GM19025 (cell line): ENCODE measurements around the gene ARID5B.
"Not testable (repeated sequence)": the region's sequence is repeated elsewhere in the genome, so short reads cannot be mapped to it uniquely, and the experiment has no call there.

ENCODE experiments used
- ATAC-seq: cut with Tn5 transposase; IDR thresholded peaks from one replicate; pipeline ENCODE4 v1.9.1; 2021; ENCODE audit warnings: mild to moderate bottlenecking, low read depth, moderate library complexity; ENCODE audit not compliant: unreplicated experiment

Gene ARID5B

DNA sequence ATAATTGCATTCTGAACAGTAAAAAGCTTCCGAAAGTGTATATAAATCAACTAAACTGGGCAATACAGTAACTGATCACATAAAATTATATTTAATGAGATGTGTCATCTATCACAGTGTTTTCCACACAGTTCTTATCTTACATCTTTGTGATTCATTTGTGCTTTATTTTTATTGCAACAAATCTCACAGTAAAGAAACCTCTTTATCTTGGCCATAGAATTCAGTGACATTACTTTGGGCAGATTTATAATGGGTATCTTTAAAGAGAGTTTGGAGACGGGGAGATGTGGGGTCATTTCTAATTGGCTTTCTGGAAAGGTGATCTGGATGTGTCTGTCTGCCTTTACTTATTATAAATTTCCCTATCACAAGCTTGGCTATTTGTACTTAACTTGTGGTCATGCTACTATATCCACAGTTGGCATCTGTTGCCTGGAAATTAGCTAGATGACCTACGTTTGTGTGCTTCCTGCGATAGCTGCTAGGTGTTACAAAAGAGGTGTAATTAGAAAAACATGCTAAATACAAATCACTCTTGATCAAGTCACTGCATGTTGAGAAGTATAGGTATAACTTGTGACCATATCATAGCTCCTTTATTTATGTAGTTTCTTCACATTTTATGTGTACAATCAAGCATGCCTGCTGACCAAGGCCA lies 123.8 kb downstream of the ARID5B start:
- ATAC-seq = no peak

GRCh38 chr10:62025901-62026879 lies 124.7 kb downstream of the ARID5B start:
- no peak for ATAC-seq

DNA sequence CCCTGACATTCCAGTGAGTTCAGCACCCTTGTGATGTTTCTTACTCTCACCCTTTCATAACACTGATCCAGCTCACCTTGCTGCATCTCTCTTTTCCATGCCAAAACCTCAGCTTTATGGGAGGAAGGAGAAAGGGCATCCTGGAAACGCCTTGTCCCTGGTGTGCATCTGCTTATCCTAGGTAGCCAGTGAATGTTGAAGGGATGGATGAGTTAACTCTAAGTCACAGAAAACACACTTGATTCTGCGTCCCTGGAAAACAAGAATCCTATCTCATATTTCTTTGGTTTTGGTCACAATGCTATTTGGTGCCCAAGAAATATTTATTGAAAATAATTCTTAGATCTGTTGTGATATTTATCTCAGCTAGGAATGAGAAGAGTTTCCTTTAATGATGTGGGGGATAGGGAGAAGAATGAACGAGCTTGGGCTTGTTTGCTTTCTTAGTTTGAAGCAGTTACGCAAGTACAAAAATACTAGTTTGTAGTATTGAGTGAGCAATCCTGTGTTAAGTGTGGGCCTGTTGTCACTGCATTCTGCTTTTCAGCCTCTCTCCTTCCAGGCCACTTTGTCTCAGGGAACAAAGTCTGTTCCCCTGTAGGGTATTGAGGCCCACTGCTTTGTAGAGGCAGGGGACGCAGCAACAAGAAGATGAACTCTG lies 126.5 kb downstream of the ARID5B start:
- ATAC-seq = no peak

- not testable (repeated sequence) for ATAC-seq
Observed at GRCh38 chr10:62028502-62028842, 127.0 kb downstream of the ARID5B start.

GRCh38 chr10:62029401-62029800 lies 127.9 kb downstream of the ARID5B start:
- ATAC-seq = no peak

- ATAC-seq = no peak
Observed at GRCh38 chr10:62031507-62031906, 130.0 kb downstream of the ARID5B start.

DNA sequence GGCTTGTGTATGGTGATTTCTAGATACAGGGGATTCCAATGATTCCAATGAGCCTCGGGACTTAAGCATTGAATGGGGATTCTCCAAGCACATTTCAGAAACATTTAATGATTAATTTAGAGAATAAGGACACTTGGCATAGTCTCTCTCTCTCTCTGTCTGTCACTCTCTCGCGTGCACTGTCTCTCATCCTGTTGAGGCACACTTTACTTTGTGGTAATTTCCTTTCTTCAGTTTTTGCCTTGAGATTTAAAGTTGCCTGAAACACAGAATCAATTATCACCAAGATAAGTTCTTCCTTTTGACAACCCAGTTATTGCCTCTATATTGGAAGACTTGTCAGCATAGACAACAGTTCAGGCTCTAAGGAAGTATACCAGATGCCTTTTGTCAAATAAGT lies 131.6 kb downstream of the ARID5B start:
- ATAC-seq = no peak

GRCh38 chr10:62034096-62034640 lies 132.7 kb downstream of the ARID5B start:
- ATAC-seq = no peak

DNA sequence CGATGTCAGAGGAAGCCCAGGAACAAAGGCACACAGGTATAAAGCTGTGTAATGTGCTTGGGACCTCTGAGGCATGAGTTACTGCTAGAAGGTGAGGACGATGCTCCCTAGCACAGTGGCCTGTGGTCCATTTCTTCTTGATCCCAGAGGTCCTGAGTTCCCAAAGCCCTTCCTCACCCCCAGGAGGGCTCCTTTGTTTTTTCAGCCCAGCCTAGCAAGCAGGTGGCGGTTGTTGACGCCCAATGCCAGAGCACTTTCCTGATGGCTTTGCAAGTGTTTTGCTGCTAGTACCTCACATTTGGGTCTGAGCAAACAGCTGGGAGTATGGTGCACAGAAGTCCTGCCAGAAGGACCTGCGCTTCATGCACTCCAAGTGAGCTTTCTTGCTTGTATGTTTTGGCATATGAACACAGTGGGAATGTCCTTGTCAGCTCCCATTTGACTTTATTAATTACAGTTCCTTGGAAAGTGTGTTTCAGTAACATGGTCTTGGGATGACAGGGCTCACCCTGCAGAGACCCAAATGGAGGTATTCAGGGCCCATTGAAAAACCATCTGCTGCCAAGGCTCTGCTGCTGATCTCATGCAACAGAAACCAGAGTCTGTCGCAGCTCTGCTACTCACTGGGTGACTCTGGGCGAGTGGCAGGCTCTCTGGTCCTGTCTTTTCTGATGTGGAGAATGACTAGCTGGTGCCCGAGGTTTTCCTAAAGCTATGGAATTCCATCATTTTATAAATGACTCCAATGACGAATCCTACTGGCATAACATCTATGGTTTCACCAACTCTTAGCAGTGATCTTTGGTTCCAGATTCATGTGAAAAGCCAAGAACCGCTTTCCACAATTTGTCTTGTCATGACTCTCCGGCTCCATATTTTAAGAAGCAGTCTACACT lies 134.9 kb downstream of the ARID5B start:
- no peak for ATAC-seq

DNA sequence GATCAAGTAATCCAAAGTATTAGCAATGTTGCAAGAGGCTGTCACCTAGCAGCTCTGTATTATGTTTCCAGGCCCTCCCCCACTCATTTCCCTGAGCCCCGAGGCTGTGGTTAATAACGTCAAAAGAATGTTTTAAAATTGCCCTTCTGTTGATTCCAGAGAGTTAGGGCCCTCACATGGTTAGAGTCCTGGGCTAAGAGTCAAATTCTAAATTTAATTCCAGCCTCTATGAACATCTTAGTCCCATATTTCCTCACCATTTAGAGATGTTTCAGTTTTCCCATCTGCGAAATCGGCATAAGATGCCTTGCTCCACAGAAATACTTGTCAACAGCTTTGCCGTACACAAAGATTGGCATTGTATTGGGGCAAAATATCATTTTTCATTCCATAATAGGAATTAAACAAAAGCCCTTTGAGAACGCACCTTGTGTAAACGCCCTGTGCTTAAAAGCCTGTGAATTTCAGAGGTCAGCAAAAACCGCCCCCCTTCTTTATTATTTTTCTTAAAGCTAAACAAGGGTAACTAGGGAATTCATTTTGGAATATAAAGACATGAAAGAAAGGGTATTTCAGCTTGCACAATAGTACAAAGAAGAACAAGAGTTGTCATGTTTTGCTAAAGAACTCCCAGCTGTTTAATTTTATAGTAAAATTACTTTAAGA lies 135.8 kb downstream of the ARID5B start:
- no peak for ATAC-seq

GRCh38 chr10:62037890-62038608 lies 136.6 kb downstream of the ARID5B start:
- no peak for ATAC-seq

DNA sequence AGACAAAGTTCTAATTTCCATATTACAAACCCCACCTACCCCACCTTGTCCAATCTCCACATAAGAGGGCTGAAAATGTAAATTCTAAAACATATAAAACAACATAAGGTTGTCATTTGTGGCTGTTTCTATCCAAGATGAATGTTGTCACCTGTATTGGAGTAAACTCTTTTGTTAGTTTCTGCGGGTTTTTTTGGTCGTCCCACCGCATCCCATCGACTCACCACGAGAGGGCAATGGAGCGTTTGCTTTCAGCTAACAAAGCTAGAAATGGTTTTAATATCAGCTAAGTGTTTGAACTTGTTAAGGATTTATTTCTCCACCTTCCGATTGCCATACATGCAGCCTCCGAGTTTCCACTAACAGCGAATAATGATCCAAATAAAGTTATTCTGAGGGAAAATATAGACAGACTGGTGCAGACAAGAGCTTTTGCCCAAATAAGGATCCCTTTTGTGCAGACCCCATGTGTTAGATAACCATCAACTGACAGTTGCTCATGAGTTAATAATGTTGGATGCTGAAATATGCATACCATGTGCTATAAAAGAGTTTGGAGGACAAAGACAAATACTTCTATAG lies 137.2 kb downstream of the ARID5B start:
- no peak for ATAC-seq

DNA sequence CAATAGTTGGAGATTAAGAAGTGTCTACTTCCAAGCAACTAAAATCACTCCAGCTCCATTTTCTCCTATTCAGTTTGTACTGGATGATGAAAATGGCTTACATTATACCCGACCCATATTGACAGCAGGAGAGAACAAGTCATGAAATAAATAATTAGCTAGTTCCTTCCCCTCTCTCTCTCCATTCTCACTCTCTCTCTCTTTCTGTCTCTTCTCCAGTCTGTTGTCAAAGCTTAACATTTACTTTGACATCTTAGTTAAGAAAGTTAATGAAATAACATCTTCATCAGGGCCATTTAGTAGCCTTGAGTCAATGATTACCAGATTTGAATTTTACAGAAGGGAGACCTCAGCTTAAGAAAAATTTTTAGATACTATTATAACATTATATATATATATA lies 138.5 kb downstream of the ARID5B start:
- ATAC-seq = no peak

- no peak for ATAC-seq
Observed at GRCh38 chr10:62040881-62041280, 139.4 kb downstream of the ARID5B start.

DNA sequence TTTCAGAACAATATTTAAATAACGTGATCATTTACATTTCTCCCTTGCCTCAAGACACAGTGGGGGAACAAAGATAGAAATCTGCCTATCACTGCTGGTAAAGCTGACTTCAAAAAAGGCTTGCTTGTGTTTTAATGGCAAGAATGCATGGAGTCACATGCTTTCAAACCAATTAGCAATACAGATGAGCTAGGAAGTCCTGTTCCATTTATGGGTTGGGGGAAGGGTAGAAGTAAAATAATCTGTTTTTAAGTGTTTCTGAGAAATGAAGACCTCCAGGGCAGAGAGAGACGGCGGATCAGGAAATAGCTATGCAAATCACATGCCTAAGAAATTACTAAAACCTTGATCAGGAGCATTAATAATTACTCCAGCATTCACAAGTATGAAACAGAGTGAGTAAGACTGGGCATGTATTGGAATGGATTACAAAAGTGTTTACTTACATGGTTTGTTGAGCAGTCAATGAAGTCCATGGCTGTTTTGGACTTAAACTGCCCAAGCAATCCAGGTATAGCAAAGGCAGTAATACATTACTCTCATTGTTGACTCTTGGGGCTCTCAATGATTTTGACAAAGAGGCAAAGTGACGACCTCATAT lies 142.0 kb downstream of the ARID5B start:
- ATAC-seq = no peak

- ATAC-seq = no peak
Observed at GRCh38 chr10:62044566-62044965, 143.1 kb downstream of the ARID5B start.

- no peak for ATAC-seq
Observed at GRCh38 chr10:62045765-62046521, 144.4 kb downstream of the ARID5B start.
